Mesothelial cell of epicardium (in vitro differentiated cells): ENCODE measurements around the gene TMEM95. TPM values are rescaled to one million over a fixed set of nuclear protein-coding genes. Genes with fewer than 3 reads are reported as not detected.
"Not testable (repeated sequence)": the region's sequence is repeated elsewhere in the genome, so short reads cannot be mapped to it uniquely, and the experiment has no call there.

Source experiments
- DNase-seq, 2 experiments: peaks; one replicate each; pipeline ENCODE4 v3.0.0; 2021; ENCODE audit warnings: low spot score in 2 of 2; ENCODE audit not compliant: unreplicated experiment in 2 of 2
- H3K27ac Mint-ChIP-seq: 2 replicates; pipeline ENCODE4 v1.8.0; 2021; ENCODE audit warnings: mixed read lengths
- H3K27me3 Mint-ChIP-seq: 2 replicates; pipeline ENCODE4 v1.8.0; 2021; ENCODE audit warnings: low read depth, mixed read lengths
- H3K36me3 Mint-ChIP-seq: 2 replicates; pipeline ENCODE4 v1.8.0; 2021; ENCODE audit warnings: mixed read lengths
- H3K4me1 Mint-ChIP-seq: 2 replicates; pipeline ENCODE4 v1.8.0; 2021; ENCODE audit warnings: mixed read lengths
- H3K4me3 Mint-ChIP-seq: 2 replicates; pipeline ENCODE4 v1.8.0; 2021; ENCODE audit warnings: mild to moderate bottlenecking, moderate library complexity, mixed read lengths
- H3K9me3 Mint-ChIP-seq: 2 replicates; pipeline ENCODE4 v1.8.0; 2021; ENCODE audit warnings: mixed read lengths
- CTCF ChIP-seq: fragments of 200-600 bp; sonication (generic); IDR thresholded peaks from one replicate; pipeline ENCODE4 v1.5.0; 2021; ENCODE audit warnings: antibody characterized with exemption; ENCODE audit not compliant: unreplicated experiment
- total RNA-seq: library from RNA; stranded (reverse); gene quantifications from 3 replicates; pipeline ENCODE4 v1.2.1, GENCODE V29; 2021

The TMEM95 gene
- total RNA-seq, 1 donor from 2014 or later: 0.42 TPM

GRCh38 chr17:7367918-7368598 is 13.1 kb downstream of the TMEM95 start:
- H3K4me3 Mint-ChIP-seq: no peak overlapping the region
- H3K36me3 Mint-ChIP-seq: no peaks in the 10 kb centered on the region
- no peaks in the 10 kb centered on the region for H3K9me3 Mint-ChIP-seq
- peaks cover 6% of the 10 kb centered on the region for H3K27me3 Mint-ChIP-seq
- no peak for TF ChIP-seq CTCF
- H3K27ac Mint-ChIP-seq: no peak overlapping the region
- DNase-seq: no peak
- H3K4me1 Mint-ChIP-seq: no peaks in the 10 kb centered on the region

- H3K4me1 Mint-ChIP-seq, DNase-seq, H3K4me3 Mint-ChIP-seq, H3K9me3 Mint-ChIP-seq, H3K27ac Mint-ChIP-seq, H3K36me3 Mint-ChIP-seq, H3K27me3 Mint-ChIP-seq: not testable (repeated sequence)
Measured at GRCh38 chr17:7368599-7368994, 13.6 kb downstream of the TMEM95 start.

GRCh38 chr17:7369825-7370224 is 14.9 kb downstream of the TMEM95 start:
- Mint-ChIP-seq H3K27me3 (peaks cover 6% of the 10 kb centered on the region), H3K9me3 (no peaks in the 10 kb centered on the region), H3K27ac (no peak overlapping the region), H3K4me3 (no peak overlapping the region), H3K4me1 (no peaks in the 10 kb centered on the region), H3K36me3 (no peaks in the 10 kb centered on the region)
- no peak for TF ChIP-seq CTCF
- no peak for DNase-seq

- H3K4me1 Mint-ChIP-seq: no peaks in the 10 kb centered on the region
- H3K27me3 Mint-ChIP-seq: peaks cover 6% of the 10 kb centered on the region
- no peak overlapping the region for H3K27ac Mint-ChIP-seq
- no peaks in the 10 kb centered on the region for H3K36me3 Mint-ChIP-seq
- no peak for DNase-seq
- H3K4me3 Mint-ChIP-seq: no peak overlapping the region
- no peaks in the 10 kb centered on the region for H3K9me3 Mint-ChIP-seq
- no peak for TF ChIP-seq CTCF
Measured at GRCh38 chr17:7370853-7371252, 15.9 kb downstream of the TMEM95 start.

GRCh38 chr17:7374353-7374752 is 19.4 kb downstream of the TMEM95 start:
- peaks cover 3% of the 10 kb centered on the region for H3K36me3 Mint-ChIP-seq
- no peak overlapping the region for H3K4me3 Mint-ChIP-seq
- no peaks in the 10 kb centered on the region for H3K4me1 Mint-ChIP-seq
- DNase-seq: no peak
- peaks cover 10% of the 10 kb centered on the region for H3K27me3 Mint-ChIP-seq
- TF ChIP-seq CTCF: no peak
- peaks cover 5% of the 10 kb centered on the region for H3K9me3 Mint-ChIP-seq
- H3K27ac Mint-ChIP-seq: no peak overlapping the region

GRCh38 chr17:7379134-7379533 is 24.2 kb downstream of the TMEM95 start:
- Mint-ChIP-seq H3K27me3 (peaks cover 37% of the 10 kb centered on the region), H3K4me3 (no peak overlapping the region), H3K4me1 (peaks cover 15% of the 10 kb centered on the region), H3K9me3 (peaks cover 6% of the 10 kb centered on the region), H3K27ac (no peak overlapping the region), H3K36me3 (peaks cover 3% of the 10 kb centered on the region)
- no peak for TF ChIP-seq CTCF
- no peak for DNase-seq
